Femur (tissue), 1 donor: Measurements from ENCODE around the gene NSMCE4A.
A peak's percentile ranks its signal among the peaks of the same experiment; 100 is the strongest.
"Not testable (repeated sequence)": the region's sequence is repeated elsewhere in the genome, so short reads cannot be mapped to it uniquely, and the experiment has no call there.

Experiments
- DNase-seq: peaks from one replicate; pipeline ENCODE4 v3.0.0-alpha.2; 2017

The NSMCE4A gene

GRCh38 chr10:121974535-121975294, at the start of gene NSMCE4A:
NSMCE4A (minus strand) TSS chr10:121975217; CDS start chr10:121975165, 52 bp downstream.
- DNase-seq: peak; percentile 85

- not testable (repeated sequence) for DNase-seq
Measured at GRCh38 chr10:122023257-122023656, 48.2 kb upstream of the NSMCE4A start.

GRCh38 chr10:122022276-122022675, 47.3 kb upstream of the NSMCE4A start:
- DNase-seq: no peak

GRCh38 chr10:122021828-122022227, 46.8 kb upstream of the NSMCE4A start:
- no peak for DNase-seq

- DNase-seq: peak; percentile 63
Measured at GRCh38 chr10:122021379-122021778, 46.4 kb upstream of the NSMCE4A start.

GRCh38 chr10:122020226-122020625, 45.2 kb upstream of the NSMCE4A start:
- DNase-seq: no peak

- DNase-seq: no peak
Measured at GRCh38 chr10:122019414-122019975, 44.5 kb upstream of the NSMCE4A start.

GRCh38 chr10:122018951-122019413, 44.0 kb upstream of the NSMCE4A start:
- no peak for DNase-seq

- DNase-seq: no peak
Measured at GRCh38 chr10:122018491-122018890, 43.5 kb upstream of the NSMCE4A start.

GRCh38 chr10:122017926-122018325, 42.9 kb upstream of the NSMCE4A start:
- DNase-seq: not testable (repeated sequence)

GRCh38 chr10:122014652-122015248, 39.7 kb upstream of the NSMCE4A start:
- DNase-seq: no peak

GRCh38 chr10:122013311-122013780, 38.3 kb upstream of the NSMCE4A start:
- no peak for DNase-seq

- no peak for DNase-seq
Measured at GRCh38 chr10:122012731-122013130, 37.7 kb upstream of the NSMCE4A start.

- no peak for DNase-seq
Measured at GRCh38 chr10:122010405-122011050, 35.5 kb upstream of the NSMCE4A start.

- no peak for DNase-seq
Measured at GRCh38 chr10:122007415-122007814, 32.4 kb upstream of the NSMCE4A start.

GRCh38 chr10:122001698-122002097, 26.7 kb upstream of the NSMCE4A start:
- DNase-seq: no peak

GRCh38 chr10:121999301-121999700, 24.3 kb upstream of the NSMCE4A start:
- DNase-seq: no peak

- no peak for DNase-seq
Measured at GRCh38 chr10:121998462-121998861, 23.4 kb upstream of the NSMCE4A start.

GRCh38 chr10:121994429-121994941, 19.5 kb upstream of the NSMCE4A start:
- peak; percentile 64 for DNase-seq

GRCh38 chr10:121991727-121992126, 16.7 kb upstream of the NSMCE4A start:
- DNase-seq: not testable (repeated sequence)

- DNase-seq: no peak
Measured at GRCh38 chr10:121990015-121990677, 15.1 kb upstream of the NSMCE4A start.
